Mammary epithelial cell (primary cell): ENCODE data around the gene TIGAR.

Experiments
- EZH2 ChIP-seq: IDR thresholded peaks from 2 replicates; pipeline ENCODE4 v1.6.1; 2012; ENCODE audit warnings: low read length, inconsistent platforms, borderline replicate concordance
- TF ChIP-seq, protein P1 (sequence below), 2 donors: IDR thresholded peaks in 1 of 2; conservative IDR thresholded peaks in 1 of 2; 2 replicates each; pipeline ENCODE4 v1.5.1; 2011 to 2012; ENCODE audit warnings: inconsistent platforms in 2 of 2, low read length in 2 of 2, mild to moderate bottlenecking in 2 of 2, control low read depth in 1 of 2, low read depth in 1 of 2; ENCODE audit not compliant: insufficient read depth in 1 of 2; ENCODE audit errors: extremely low read depth in 1 of 2

GRCh38 chr12:4380332-4380731 is 59.3 kb downstream of the TIGAR start:
- TF ChIP-seq, protein P1, sequence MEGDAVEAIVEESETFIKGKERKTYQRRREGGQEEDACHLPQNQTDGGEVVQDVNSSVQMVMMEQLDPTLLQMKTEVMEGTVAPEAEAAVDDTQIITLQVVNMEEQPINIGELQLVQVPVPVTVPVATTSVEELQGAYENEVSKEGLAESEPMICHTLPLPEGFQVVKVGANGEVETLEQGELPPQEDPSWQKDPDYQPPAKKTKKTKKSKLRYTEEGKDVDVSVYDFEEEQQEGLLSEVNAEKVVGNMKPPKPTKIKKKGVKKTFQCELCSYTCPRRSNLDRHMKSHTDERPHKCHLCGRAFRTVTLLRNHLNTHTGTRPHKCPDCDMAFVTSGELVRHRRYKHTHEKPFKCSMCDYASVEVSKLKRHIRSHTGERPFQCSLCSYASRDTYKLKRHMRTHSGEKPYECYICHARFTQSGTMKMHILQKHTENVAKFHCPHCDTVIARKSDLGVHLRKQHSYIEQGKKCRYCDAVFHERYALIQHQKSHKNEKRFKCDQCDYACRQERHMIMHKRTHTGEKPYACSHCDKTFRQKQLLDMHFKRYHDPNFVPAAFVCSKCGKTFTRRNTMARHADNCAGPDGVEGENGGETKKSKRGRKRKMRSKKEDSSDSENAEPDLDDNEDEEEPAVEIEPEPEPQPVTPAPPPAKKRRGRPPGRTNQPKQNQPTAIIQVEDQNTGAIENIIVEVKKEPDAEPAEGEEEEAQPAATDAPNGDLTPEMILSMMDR (conservative IDR thresholded peaks at IDR 0.05 in 1 of 2, IDR thresholded peaks at IDR 0.05 in 1 of 2; ENCODE audit: extremely low read depth in 1 of 2, insufficient read depth in 1 of 2, low read depth in 1 of 2, low read length in 2 of 2): no peak
- no peak for TF ChIP-seq EZH2
